Measurements from ENCODE around the gene MVK.

Gene MVK

DNA sequence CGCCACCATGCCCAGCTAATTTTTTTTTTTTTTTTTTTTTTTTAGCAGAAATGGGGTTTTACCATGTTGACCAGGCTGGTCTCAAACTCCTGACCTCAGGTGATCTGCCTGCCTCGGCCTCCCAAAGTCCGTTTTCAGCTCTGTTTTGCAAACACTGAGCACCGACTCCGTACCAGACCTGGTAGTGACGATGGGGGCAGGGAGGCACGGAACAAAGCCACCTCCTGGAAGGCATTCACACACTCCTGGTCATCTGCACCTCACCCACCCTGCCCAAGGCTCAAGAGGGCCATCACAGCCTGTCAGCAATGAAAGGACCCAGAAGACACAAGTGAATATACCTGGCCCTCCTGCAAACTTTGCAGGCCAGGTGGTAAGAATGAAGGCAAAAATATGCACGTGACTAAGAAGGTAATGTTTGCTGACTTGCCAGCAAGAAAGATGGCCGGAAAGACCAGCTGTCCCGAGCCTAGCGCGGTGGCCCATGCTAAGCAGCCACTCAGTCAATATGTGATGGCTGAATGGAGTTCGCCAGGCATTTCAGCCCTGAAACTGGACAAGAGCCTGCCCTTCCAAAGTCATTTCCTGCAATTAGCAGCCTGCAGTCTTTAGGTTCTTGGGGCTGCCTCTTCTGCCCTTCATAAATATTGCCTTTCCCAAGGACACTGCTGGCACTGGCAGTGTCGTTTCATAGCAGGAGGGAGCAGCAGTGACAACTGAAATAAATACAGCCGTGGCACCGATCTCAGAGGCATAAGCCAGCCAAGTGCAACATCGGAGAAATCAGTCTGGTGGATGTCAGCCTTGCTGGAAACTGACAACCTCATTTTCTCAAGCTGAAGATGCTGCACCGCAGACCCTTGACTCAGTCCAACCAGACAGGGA is 17.9 kb upstream of the MVK start:
- Histone ChIP-seq H3K9ac (ENCODE audit: low read length in 2 of 2) (no peak overlapping the region), H3K9me3 (ENCODE audit: control insufficient read depth in 2 of 2, low read length in 2 of 2) (no peaks in the 10 kb centered on the region), H3K27me3 (ENCODE audit: control insufficient read depth in 1 of 2, insufficient read depth in 2 of 2, low read length in 2 of 2) (peaks cover 8 to 11% of the 10 kb centered on the region in 2 donors), H3K4me1 (ENCODE audit: control insufficient read depth, insufficient read depth, low read length) (no peaks in the 10 kb centered on the region), H3K27ac (ENCODE audit: low read length) (no peak overlapping the region), H3K4me3 (ENCODE audit: low read length in 2 of 2) (no peak overlapping the region), H3K36me3 (ENCODE audit: control insufficient read depth in 2 of 2, insufficient read depth in 2 of 2, low read length in 2 of 2) (peaks cover 0 to 12% of the 10 kb centered on the region in 2 donors)

DNA sequence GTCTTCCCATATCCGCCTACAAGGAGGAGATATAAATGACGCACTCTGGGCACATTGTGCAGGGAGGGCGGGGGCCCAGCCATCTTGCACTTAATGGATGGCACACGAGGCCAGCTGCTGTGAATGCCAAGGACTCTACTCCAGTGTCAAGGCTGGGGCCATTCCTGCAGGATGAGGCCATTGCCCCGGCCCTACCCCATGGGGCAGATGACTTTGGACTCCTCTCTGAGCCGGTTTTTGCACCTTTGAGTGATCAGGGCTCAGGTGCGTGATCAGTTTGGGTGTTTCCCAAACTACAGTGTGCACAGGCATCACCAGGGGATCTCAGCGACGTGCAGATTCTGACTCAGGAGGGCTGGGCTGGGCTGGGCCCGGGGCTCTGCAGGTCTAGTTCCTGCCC is 16.4 kb upstream of the MVK start:
- Histone ChIP-seq H3K9ac (ENCODE audit: low read length in 2 of 2) (no peak overlapping the region), H3K4me1 (ENCODE audit: control insufficient read depth, insufficient read depth, low read length) (no peaks in the 10 kb centered on the region), H3K9me3 (ENCODE audit: control insufficient read depth in 2 of 2, low read length in 2 of 2) (no peaks in the 10 kb centered on the region), H3K4me3 (ENCODE audit: low read length in 2 of 2) (no peak overlapping the region), H3K36me3 (ENCODE audit: control insufficient read depth in 2 of 2, insufficient read depth in 2 of 2, low read length in 2 of 2) (peaks cover 0 to 12% of the 10 kb centered on the region in 2 donors), H3K27me3 (ENCODE audit: control insufficient read depth in 1 of 2, insufficient read depth in 2 of 2, low read length in 2 of 2) (peaks cover 6 to 8% of the 10 kb centered on the region in 2 donors), H3K27ac (ENCODE audit: low read length) (no peak overlapping the region)

DNA sequence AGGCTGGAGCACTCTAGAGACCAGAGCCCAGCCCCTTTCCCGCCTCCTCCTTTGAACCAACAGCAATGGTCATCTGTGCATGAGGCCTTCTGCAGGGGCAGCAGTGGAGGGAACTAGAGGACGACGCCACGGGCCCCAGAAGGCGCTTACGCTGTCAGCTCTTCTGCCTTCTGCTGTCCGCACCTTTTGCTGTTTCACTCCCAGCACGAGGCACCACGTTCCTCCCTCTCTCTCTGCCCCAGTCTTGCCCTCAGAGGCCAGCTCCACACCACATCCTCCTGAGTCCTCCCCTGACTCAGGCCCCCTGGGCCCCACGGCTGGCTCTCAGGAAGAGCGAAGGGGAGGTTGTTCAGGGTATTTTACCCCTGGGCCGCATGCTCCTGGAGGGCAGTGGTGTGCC is 15.8 kb upstream of the MVK start:
- Histone ChIP-seq H3K27me3 (ENCODE audit: control insufficient read depth in 1 of 2, insufficient read depth in 2 of 2, low read length in 2 of 2) (peaks cover 4 to 7% of the 10 kb centered on the region in 2 donors), H3K27ac (ENCODE audit: low read length) (no peak overlapping the region), H3K36me3 (ENCODE audit: control insufficient read depth in 2 of 2, insufficient read depth in 2 of 2, low read length in 2 of 2) (peaks cover 0 to 17% of the 10 kb centered on the region in 2 donors), H3K9ac (ENCODE audit: low read length in 2 of 2) (no peak overlapping the region), H3K9me3 (ENCODE audit: control insufficient read depth in 2 of 2, low read length in 2 of 2) (no peaks in the 10 kb centered on the region), H3K4me3 (ENCODE audit: low read length in 2 of 2) (no peak overlapping the region), H3K4me1 (ENCODE audit: control insufficient read depth, insufficient read depth, low read length) (no peaks in the 10 kb centered on the region)

GRCh38 chr12:109558374-109559199 is 15.0 kb upstream of the MVK start:
- peaks cover 0 to 2% of the 10 kb centered on the region in 2 donors for H3K27me3 ChIP-seq (ENCODE audit: control insufficient read depth in 1 of 2, insufficient read depth in 2 of 2, low read length in 2 of 2)
- H3K9me3 ChIP-seq (ENCODE audit: control insufficient read depth in 2 of 2, low read length in 2 of 2), result no peaks in the 10 kb centered on the region
- no peak overlapping the region for H3K4me3 ChIP-seq (ENCODE audit: low read length in 2 of 2)
- no peak overlapping the region for H3K9ac ChIP-seq (ENCODE audit: low read length in 2 of 2)
- H3K4me1 ChIP-seq (ENCODE audit: control insufficient read depth, insufficient read depth, low read length), result no peaks in the 10 kb centered on the region
- no peak overlapping the region for H3K27ac ChIP-seq (ENCODE audit: low read length)
- H3K36me3 ChIP-seq (ENCODE audit: control insufficient read depth in 2 of 2, insufficient read depth in 2 of 2, low read length in 2 of 2), result peaks cover 3 to 21% of the 10 kb centered on the region in 2 donors

DNA sequence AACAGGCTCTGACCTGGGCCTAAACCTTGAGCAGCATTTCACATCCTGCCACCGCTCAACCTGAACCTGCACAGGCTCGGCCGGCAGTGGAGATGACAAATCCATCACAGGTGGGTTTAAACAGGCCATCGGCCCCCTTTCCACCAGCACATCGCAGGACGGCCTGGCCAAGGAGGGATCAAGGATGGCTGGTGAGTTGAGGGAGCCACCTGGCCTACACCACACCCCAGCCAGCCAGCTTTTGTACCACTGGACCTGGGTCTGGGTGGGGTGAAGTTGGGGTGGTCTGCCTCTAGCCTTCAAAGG is 14.4 kb upstream of the MVK start:
- Histone ChIP-seq H3K27me3 (ENCODE audit: control insufficient read depth in 1 of 2, insufficient read depth in 2 of 2, low read length in 2 of 2) (no peaks in the 10 kb centered on the region), H3K4me1 (ENCODE audit: control insufficient read depth, insufficient read depth, low read length) (no peaks in the 10 kb centered on the region), H3K4me3 (ENCODE audit: low read length in 2 of 2) (no peak overlapping the region), H3K9me3 (ENCODE audit: control insufficient read depth in 2 of 2, low read length in 2 of 2) (no peaks in the 10 kb centered on the region), H3K36me3 (ENCODE audit: control insufficient read depth in 2 of 2, insufficient read depth in 2 of 2, low read length in 2 of 2) (peaks cover 3 to 22% of the 10 kb centered on the region in 2 donors), H3K9ac (ENCODE audit: low read length in 2 of 2) (no peak overlapping the region), H3K27ac (ENCODE audit: low read length) (no peak overlapping the region)

DNA sequence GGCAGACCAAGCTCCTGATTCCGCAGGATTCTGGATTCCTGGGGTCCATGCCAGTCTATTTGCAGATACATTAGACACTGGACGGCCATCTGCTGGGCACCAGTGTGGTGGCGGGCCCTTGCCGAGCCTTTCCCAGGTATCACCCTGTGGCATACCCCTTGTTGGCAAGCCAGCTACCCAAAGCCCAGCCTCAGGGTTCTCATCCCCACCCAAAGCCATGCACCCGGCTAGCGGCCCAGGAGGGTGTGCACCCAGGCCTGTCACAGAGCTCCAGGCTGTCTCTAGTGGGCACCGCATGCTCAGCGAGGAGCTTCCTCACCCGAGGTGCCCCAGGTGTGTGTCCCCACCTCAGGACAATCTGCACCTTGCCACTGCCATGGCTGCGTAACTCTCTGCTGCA is 14.0 kb upstream of the MVK start:
- Histone ChIP-seq H3K4me3 (ENCODE audit: low read length in 2 of 2) (no peak overlapping the region), H3K27me3 (ENCODE audit: control insufficient read depth in 1 of 2, insufficient read depth in 2 of 2, low read length in 2 of 2) (no peaks in the 10 kb centered on the region), H3K4me1 (ENCODE audit: control insufficient read depth, insufficient read depth, low read length) (no peaks in the 10 kb centered on the region), H3K27ac (ENCODE audit: low read length) (no peak overlapping the region), H3K36me3 (ENCODE audit: control insufficient read depth in 2 of 2, insufficient read depth in 2 of 2, low read length in 2 of 2) (peaks cover 3 to 22% of the 10 kb centered on the region in 2 donors), H3K9me3 (ENCODE audit: control insufficient read depth in 2 of 2, low read length in 2 of 2) (no peaks in the 10 kb centered on the region), H3K9ac (ENCODE audit: low read length in 2 of 2) (no peak overlapping the region)

GRCh38 chr12:109560867-109561710 is 12.5 kb upstream of the MVK start:
- peaks cover 7 to 27% of the 10 kb centered on the region in 2 donors for H3K36me3 ChIP-seq (ENCODE audit: control insufficient read depth in 2 of 2, insufficient read depth in 2 of 2, low read length in 2 of 2)

DNA sequence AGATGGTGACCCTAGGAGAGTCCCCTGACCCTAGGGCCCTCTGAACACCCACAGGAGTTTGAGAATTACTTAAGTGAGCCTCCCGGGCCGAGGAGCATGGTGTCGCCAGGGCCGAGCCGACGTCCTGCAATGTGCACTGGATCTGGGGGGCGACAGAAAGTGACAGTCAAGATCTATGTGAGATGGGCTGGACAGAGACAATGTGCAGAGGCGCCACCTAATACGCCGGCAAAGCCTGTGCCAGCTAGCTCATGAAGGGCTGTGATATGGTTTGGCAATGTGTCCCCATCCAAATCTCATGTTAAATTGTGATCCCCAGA is 11.9 kb upstream of the MVK start:
- Histone ChIP-seq H3K9ac (ENCODE audit: low read length in 2 of 2) (no peak overlapping the region), H3K4me1 (ENCODE audit: control insufficient read depth, insufficient read depth, low read length) (no peaks in the 10 kb centered on the region), H3K27ac (ENCODE audit: low read length) (no peak overlapping the region), H3K36me3 (ENCODE audit: control insufficient read depth in 2 of 2, insufficient read depth in 2 of 2, low read length in 2 of 2) (peaks cover 10 to 27% of the 10 kb centered on the region in 2 donors), H3K27me3 (ENCODE audit: control insufficient read depth in 1 of 2, insufficient read depth in 2 of 2, low read length in 2 of 2) (no peaks in the 10 kb centered on the region), H3K4me3 (ENCODE audit: low read length in 2 of 2) (no peak overlapping the region), H3K9me3 (ENCODE audit: control insufficient read depth in 2 of 2, low read length in 2 of 2) (no peaks in the 10 kb centered on the region)

More at GRCh38 chr12:109560867-109561710, 12.5 kb upstream of the MVK start:
- Histone ChIP-seq H3K27me3 (ENCODE audit: control insufficient read depth in 1 of 2, insufficient read depth in 2 of 2, low read length in 2 of 2) (no peaks in the 10 kb centered on the region), H3K9ac (ENCODE audit: low read length in 2 of 2) (no peak overlapping the region), H3K27ac (ENCODE audit: low read length) (no peak overlapping the region), H3K9me3 (ENCODE audit: control insufficient read depth in 2 of 2, low read length in 2 of 2) (no peaks in the 10 kb centered on the region), H3K4me1 (ENCODE audit: control insufficient read depth, insufficient read depth, low read length) (no peaks in the 10 kb centered on the region), H3K4me3 (ENCODE audit: low read length in 2 of 2) (no peak overlapping the region)

- Histone ChIP-seq H3K27ac (ENCODE audit: low read length) (no peak overlapping the region), H3K4me1 (ENCODE audit: control insufficient read depth, insufficient read depth, low read length) (no peaks in the 10 kb centered on the region), H3K9ac (ENCODE audit: low read length in 2 of 2) (no peak overlapping the region), H3K36me3 (ENCODE audit: control insufficient read depth in 2 of 2, insufficient read depth in 2 of 2, low read length in 2 of 2) (peaks cover 10 to 28% of the 10 kb centered on the region in 2 donors), H3K9me3 (ENCODE audit: control insufficient read depth in 2 of 2, low read length in 2 of 2) (no peaks in the 10 kb centered on the region), H3K4me3 (ENCODE audit: low read length in 2 of 2) (no peak overlapping the region), H3K27me3 (ENCODE audit: control insufficient read depth in 1 of 2, insufficient read depth in 2 of 2, low read length in 2 of 2) (no peaks in the 10 kb centered on the region)
These were observed 10.7 kb upstream of the MVK start for GRCh38 chr12:109562871-109563270.

Measured in stomach smooth muscle (tissue), 2 donors.